Mammary epithelial cell (primary cell): Measurements from ENCODE around the gene TMLHE.

Experiments used
- CTCF ChIP-seq, 2 donors: IDR thresholded peaks in 1 of 2; conservative IDR thresholded peaks in 1 of 2; 2 replicates each; pipeline ENCODE4 v1.5.1; 2011 to 2012; ENCODE audit warnings: inconsistent platforms in 2 of 2, low read length in 2 of 2, mild to moderate bottlenecking in 2 of 2, control low read depth in 1 of 2, low read depth in 1 of 2; ENCODE audit not compliant: insufficient read depth in 1 of 2; ENCODE audit errors: extremely low read depth in 1 of 2
- EZH2 ChIP-seq: IDR thresholded peaks from 2 replicates; pipeline ENCODE4 v1.6.1; 2012; ENCODE audit warnings: low read length, inconsistent platforms, borderline replicate concordance

GRCh38 chrX:155544881-155545280 lies 67.9 kb downstream of the TMLHE start:
- no peak for TF ChIP-seq CTCF (conservative IDR thresholded peaks at IDR 0.05 in 1 of 2, IDR thresholded peaks at IDR 0.05 in 1 of 2; ENCODE audit: extremely low read depth in 1 of 2, insufficient read depth in 1 of 2, low read depth in 1 of 2, low read length in 2 of 2)
- TF ChIP-seq EZH2: no peak
